ENCODE results near the gene CASQ1.

The CASQ1 gene

GRCh38 chr1:160177231-160177630 is 13.1 kb upstream of the CASQ1 start:
- ATAC-seq = no peak
- TF ChIP-seq ZFP30 (CRISPR knock-in tag; IDR thresholded peaks at IDR 0.05) (no peak), RARB (CRISPR knock-in tag; IDR thresholded peaks at IDR 0.05) (no peak), ZNF565 (CRISPR knock-in tag; conservative IDR thresholded peaks at IDR 0.05; ENCODE audit: low read depth) (no peak), PPARA (CRISPR knock-in tag; IDR thresholded peaks at IDR 0.05; ENCODE audit: borderline replicate concordance) (no peak), CSDC2 (CRISPR knock-in tag; IDR thresholded peaks at IDR 0.05) (no peak), BACH2 (CRISPR knock-in tag; IDR thresholded peaks at IDR 0.05; ENCODE audit: borderline replicate concordance) (no peak), ZNF8 (CRISPR knock-in tag; IDR thresholded peaks at IDR 0.05) (no peak), ARNTL (CRISPR knock-in tag; IDR thresholded peaks at IDR 0.05; ENCODE audit: borderline replicate concordance, low read depth) (no peak), ESRRG (CRISPR knock-in tag; IDR thresholded peaks at IDR 0.05) (no peak), ZNF70 (CRISPR knock-in tag; IDR thresholded peaks at IDR 0.05) (no peak), POU6F1 (CRISPR knock-in tag; IDR thresholded peaks at IDR 0.05; ENCODE audit: borderline replicate concordance, low read depth) (no peak), ISL1 (CRISPR knock-in tag; IDR thresholded peaks at IDR 0.05) (no peak), CSRNP3 (CRISPR knock-in tag; IDR thresholded peaks at IDR 0.05) (no peak), ZC3H10 (CRISPR knock-in tag; IDR thresholded peaks at IDR 0.05) (no peak), OSR1 (CRISPR knock-in tag; IDR thresholded peaks at IDR 0.05) (no peak), CREB5 (CRISPR knock-in tag; IDR thresholded peaks at IDR 0.05; ENCODE audit: low read depth) (no peak), PATZ1 (CRISPR knock-in tag; IDR thresholded peaks at IDR 0.05; ENCODE audit: borderline replicate concordance) (no peak), GLIS3 (CRISPR knock-in tag; IDR thresholded peaks at IDR 0.05) (no peak)

GRCh38 chr1:160177667-160178066 is 12.7 kb upstream of the CASQ1 start:
- no peak for ATAC-seq
- TF ChIP-seq BACH2 (CRISPR knock-in tag; IDR thresholded peaks at IDR 0.05; ENCODE audit: borderline replicate concordance) (no peak), CSDC2 (CRISPR knock-in tag; IDR thresholded peaks at IDR 0.05) (no peak), POU6F1 (CRISPR knock-in tag; IDR thresholded peaks at IDR 0.05; ENCODE audit: borderline replicate concordance, low read depth) (no peak), SNAI2 (CRISPR knock-in tag; IDR thresholded peaks at IDR 0.05) (no peak), OSR1 (CRISPR knock-in tag; IDR thresholded peaks at IDR 0.05) (no peak), CREB5 (CRISPR knock-in tag; IDR thresholded peaks at IDR 0.05; ENCODE audit: low read depth) (no peak), ISL1 (CRISPR knock-in tag; IDR thresholded peaks at IDR 0.05) (no peak), ZFP30 (CRISPR knock-in tag; IDR thresholded peaks at IDR 0.05) (no peak), ZFP3 (CRISPR knock-in tag; IDR thresholded peaks at IDR 0.05) (no peak), TOX (CRISPR knock-in tag; IDR thresholded peaks at IDR 0.05; ENCODE audit: borderline replicate concordance) (no peak), RARB (CRISPR knock-in tag; IDR thresholded peaks at IDR 0.05) (no peak), GLIS3 (CRISPR knock-in tag; IDR thresholded peaks at IDR 0.05) (no peak)

- TF ChIP-seq GLIS3 (CRISPR knock-in tag; IDR thresholded peaks at IDR 0.05) (no peak), ISL1 (CRISPR knock-in tag; IDR thresholded peaks at IDR 0.05) (no peak), ZC3H10 (CRISPR knock-in tag; IDR thresholded peaks at IDR 0.05) (no peak), CREB5 (CRISPR knock-in tag; IDR thresholded peaks at IDR 0.05; ENCODE audit: low read depth) (no peak), ZFP30 (CRISPR knock-in tag; IDR thresholded peaks at IDR 0.05) (no peak), BACH2 (CRISPR knock-in tag; IDR thresholded peaks at IDR 0.05; ENCODE audit: borderline replicate concordance) (no peak), TSHZ2 (CRISPR knock-in tag; IDR thresholded peaks at IDR 0.05) (no peak), ZNF8 (CRISPR knock-in tag; IDR thresholded peaks at IDR 0.05) (no peak), CSDC2 (CRISPR knock-in tag; IDR thresholded peaks at IDR 0.05) (no peak), ZNF565 (CRISPR knock-in tag; conservative IDR thresholded peaks at IDR 0.05; ENCODE audit: low read depth) (no peak)
- no peak for ATAC-seq
Measured at GRCh38 chr1:160178731-160179130, 11.6 kb upstream of the CASQ1 start.

Measured in SK-N-SH treated with all-trans-retinoic acid at 6 μM for 48 hours (cell line).